Fibroblast of mammary gland (primary cell): ENCODE data around the gene CEBPB.

ENCODE experiments used
- DNase-seq: peaks from one replicate; pipeline ENCODE4 v3.0.0-alpha.2; 2010; ENCODE audit warnings: low read depth
- H3K4me3 ChIP-seq: 2 replicates; pipeline ENCODE4 v1.5.1; 2011; ENCODE audit warnings: low read depth, mild to moderate bottlenecking, low read length, moderate library complexity; ENCODE audit not compliant: control insufficient read depth
- CTCF ChIP-seq: conservative IDR thresholded peaks from 2 replicates; pipeline ENCODE4 v1.5.1; 2011; ENCODE audit warnings: low read depth, low read length, inconsistent platforms; ENCODE audit not compliant: control insufficient read depth, insufficient read depth

The CEBPB gene

GRCh38 chr20:50224531-50225255 lies 34.1 kb downstream of the CEBPB start:
- H3K4me3 ChIP-seq, result no peak overlapping the region
- DNase-seq, result peak; percentile 97
- TF ChIP-seq CTCF, result peak; percentile 31

- no peak for TF ChIP-seq CTCF
- DNase-seq, result peak; percentile 69
- H3K4me3 ChIP-seq, result no peak overlapping the region
Observed at GRCh38 chr20:50226093-50226974, 35.7 kb downstream of the CEBPB start.

GRCh38 chr20:50227506-50227905 lies 36.9 kb downstream of the CEBPB start:
- no peak for TF ChIP-seq CTCF
- DNase-seq, result no peak
- no peak overlapping the region for H3K4me3 ChIP-seq

- no peak overlapping the region for H3K4me3 ChIP-seq
- TF ChIP-seq CTCF, result no peak
- no peak for DNase-seq
Observed at GRCh38 chr20:50229156-50229607, 38.6 kb downstream of the CEBPB start.

GRCh38 chr20:50230184-50230583 lies 39.6 kb downstream of the CEBPB start:
- TF ChIP-seq CTCF, result no peak
- no peak overlapping the region for H3K4me3 ChIP-seq
- DNase-seq, result no peak

GRCh38 chr20:50230871-50231560 lies 40.4 kb downstream of the CEBPB start:
- H3K4me3 ChIP-seq, result no peak overlapping the region
- TF ChIP-seq CTCF, result no peak
- no peak for DNase-seq
